Measurements from ENCODE around the gene PSMD1. TPM values are rescaled to one million over a fixed set of nuclear protein-coding genes. Genes with fewer than 3 reads are reported as not detected.

The PSMD1 gene
- total RNA-seq, 1 donor from 2014 or later, result 132 TPM

GRCh38 chr2:231133365-231134099 is 76.9 kb downstream of the PSMD1 start:
- Histone ChIP-seq H3K9me3 (ENCODE audit: low read depth) (no peaks in the 10 kb centered on the region), H3F3A (ENCODE audit: low read depth) (peaks cover 18% of the 10 kb centered on the region), H3K4me1 (no peaks in the 10 kb centered on the region), H3K9ac (no peak overlapping the region), H2AFZ (replicated peaks) (no peak overlapping the region), H3K4me3 (no peak overlapping the region), H3K27ac (no peak overlapping the region), H3K79me2 (ENCODE audit: low read depth) (no peaks in the 10 kb centered on the region), H3K36me3 (no peaks in the 10 kb centered on the region), H4K20me1 (ENCODE audit: low read depth) (no peaks in the 10 kb centered on the region), H3K4me2 (no peak overlapping the region), H3K27me3 (no peaks in the 10 kb centered on the region)
- no peak for DNase-seq (ENCODE audit: low spot score)
- no peak overlapping the region for H3K27ac Mint-ChIP-seq
- TF ChIP-seq EZH2phosphoT487 (IDR thresholded peaks at IDR 0.05), result no peak
- TF ChIP-seq, protein P1, sequence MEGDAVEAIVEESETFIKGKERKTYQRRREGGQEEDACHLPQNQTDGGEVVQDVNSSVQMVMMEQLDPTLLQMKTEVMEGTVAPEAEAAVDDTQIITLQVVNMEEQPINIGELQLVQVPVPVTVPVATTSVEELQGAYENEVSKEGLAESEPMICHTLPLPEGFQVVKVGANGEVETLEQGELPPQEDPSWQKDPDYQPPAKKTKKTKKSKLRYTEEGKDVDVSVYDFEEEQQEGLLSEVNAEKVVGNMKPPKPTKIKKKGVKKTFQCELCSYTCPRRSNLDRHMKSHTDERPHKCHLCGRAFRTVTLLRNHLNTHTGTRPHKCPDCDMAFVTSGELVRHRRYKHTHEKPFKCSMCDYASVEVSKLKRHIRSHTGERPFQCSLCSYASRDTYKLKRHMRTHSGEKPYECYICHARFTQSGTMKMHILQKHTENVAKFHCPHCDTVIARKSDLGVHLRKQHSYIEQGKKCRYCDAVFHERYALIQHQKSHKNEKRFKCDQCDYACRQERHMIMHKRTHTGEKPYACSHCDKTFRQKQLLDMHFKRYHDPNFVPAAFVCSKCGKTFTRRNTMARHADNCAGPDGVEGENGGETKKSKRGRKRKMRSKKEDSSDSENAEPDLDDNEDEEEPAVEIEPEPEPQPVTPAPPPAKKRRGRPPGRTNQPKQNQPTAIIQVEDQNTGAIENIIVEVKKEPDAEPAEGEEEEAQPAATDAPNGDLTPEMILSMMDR (IDR thresholded peaks at IDR 0.05), result no peak
- TF ChIP-seq EZH2 (IDR thresholded peaks at IDR 0.05), result no peak
- no peaks in the 10 kb centered on the region for H3K27me3 Mint-ChIP-seq (ENCODE audit: insufficient read depth, low read depth)
- no peaks in the 10 kb centered on the region for H3K36me3 Mint-ChIP-seq
- H3K9me3 Mint-ChIP-seq, result no peaks in the 10 kb centered on the region
- no peaks in the 10 kb centered on the region for H3K4me1 Mint-ChIP-seq
- H3K4me3 Mint-ChIP-seq, result no peak overlapping the region

DNA sequence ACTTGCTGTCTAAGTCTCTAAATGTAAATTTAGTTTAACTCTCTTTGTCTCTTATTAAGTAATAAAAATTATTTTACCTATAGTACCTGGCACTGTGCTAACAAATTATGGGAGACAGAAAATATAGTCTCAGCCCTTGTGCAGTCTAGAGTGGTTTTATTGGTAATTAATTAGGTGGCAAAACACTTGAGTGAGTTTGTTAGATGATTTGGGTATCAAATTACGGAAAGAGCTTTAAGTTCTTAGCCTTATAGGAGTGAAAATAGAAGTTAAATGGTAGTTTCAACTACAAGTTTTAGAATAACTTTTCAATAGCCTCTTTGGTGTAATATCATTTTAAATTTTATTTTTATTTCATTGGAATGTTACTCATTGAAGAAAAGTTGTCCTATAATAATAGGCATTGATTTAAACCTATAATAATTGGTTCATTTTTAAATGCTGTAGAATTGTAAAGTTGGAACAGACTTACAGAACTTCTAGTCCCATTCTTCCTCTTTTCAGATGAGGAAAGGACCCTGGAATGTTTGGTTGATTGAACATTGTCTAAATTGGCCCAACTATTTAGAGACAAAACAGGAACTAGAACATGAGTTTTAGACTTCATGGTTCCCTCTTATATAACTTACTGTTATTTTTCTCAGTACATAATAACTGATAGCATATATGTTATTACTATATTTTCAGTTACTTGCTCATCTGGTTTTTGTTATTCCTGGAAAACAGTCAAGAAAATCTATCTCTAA is 78.4 kb downstream of the PSMD1 start:
- Mint-ChIP-seq H3K9me3 (no peaks in the 10 kb centered on the region), H3K36me3 (peaks cover 2% of the 10 kb centered on the region), H3K4me3 (no peak overlapping the region), H3K27ac (no peak overlapping the region), H3K4me1 (no peaks in the 10 kb centered on the region), H3K27me3 (ENCODE audit: insufficient read depth, low read depth) (no peaks in the 10 kb centered on the region)
- H3K36me3 ChIP-seq, result no peaks in the 10 kb centered on the region
- no peak overlapping the region for H3K9ac ChIP-seq
- H3K4me2 ChIP-seq, result no peak overlapping the region
- H3K4me3 ChIP-seq, result no peak overlapping the region
- no peaks in the 10 kb centered on the region for H3K4me1 ChIP-seq
- no peaks in the 10 kb centered on the region for H4K20me1 ChIP-seq (ENCODE audit: low read depth)
- TF ChIP-seq, protein P1 (IDR thresholded peaks at IDR 0.05), result no peak
- TF ChIP-seq EZH2phosphoT487 (IDR thresholded peaks at IDR 0.05), result no peak
- TF ChIP-seq EZH2 (IDR thresholded peaks at IDR 0.05), result no peak
- no peaks in the 10 kb centered on the region for H3K9me3 ChIP-seq (ENCODE audit: low read depth)
- DNase-seq (ENCODE audit: low spot score), result no peak
- no peaks in the 10 kb centered on the region for H3K27me3 ChIP-seq
- peaks cover 12% of the 10 kb centered on the region for H3F3A ChIP-seq (ENCODE audit: low read depth)
- H3K27ac ChIP-seq, result no peak overlapping the region
- no peak overlapping the region for H2AFZ ChIP-seq (replicated peaks)
- H3K79me2 ChIP-seq (ENCODE audit: low read depth), result no peaks in the 10 kb centered on the region

- Mint-ChIP-seq H3K4me1 (no peaks in the 10 kb centered on the region), H3K36me3 (peaks cover 2% of the 10 kb centered on the region), H3K9me3 (no peaks in the 10 kb centered on the region), H3K27ac (no peak overlapping the region), H3K4me3 (no peak overlapping the region), H3K27me3 (ENCODE audit: insufficient read depth, low read depth) (no peaks in the 10 kb centered on the region)
- Histone ChIP-seq H3K4me1 (no peaks in the 10 kb centered on the region), H3F3A (ENCODE audit: low read depth) (peaks cover 12% of the 10 kb centered on the region), H3K27me3 (no peaks in the 10 kb centered on the region), H2AFZ (replicated peaks) (no peak overlapping the region), H3K4me3 (no peak overlapping the region), H3K27ac (no peak overlapping the region), H3K9ac (no peak overlapping the region), H3K4me2 (no peak overlapping the region), H3K79me2 (ENCODE audit: low read depth) (no peaks in the 10 kb centered on the region), H3K36me3 (no peaks in the 10 kb centered on the region), H4K20me1 (ENCODE audit: low read depth) (no peaks in the 10 kb centered on the region), H3K9me3 (ENCODE audit: low read depth) (no peaks in the 10 kb centered on the region)
- no peak for DNase-seq (ENCODE audit: low spot score)
- TF ChIP-seq, protein P1 (IDR thresholded peaks at IDR 0.05), result no peak
- no peak for TF ChIP-seq EZH2phosphoT487 (IDR thresholded peaks at IDR 0.05)
- TF ChIP-seq EZH2 (IDR thresholded peaks at IDR 0.05), result no peak
These were observed 82.0 kb downstream of the PSMD1 start for GRCh38 chr2:231138699-231139098.

Data from neural progenitor cell (in vitro differentiated cells).